HT1080 (cell line): ENCODE data around the gene WFDC8. TPM values are rescaled to one million over a fixed set of nuclear protein-coding genes. Genes with fewer than 3 reads are reported as not detected.
A peak's percentile ranks its signal among the peaks of the same experiment; 100 is the strongest.

ENCODE experiments used
- DNase-seq: peaks from one replicate; pipeline ENCODE4 v3.0.0-alpha.2; 2015; ENCODE audit warnings: low read depth
- total RNA-seq: library from RNA; depleted of rRNA; stranded (reverse); fragments of >200 nt; shearing (Covaris generic); gene quantifications from 2 replicates; pipeline ENCODE4 v1.2.3, GENCODE V29; 2014

WFDC8 gene
- total RNA-seq, 1 experiment from 2014 or later, result not detected

GRCh38 chr20:45550765-45551164 is 28.3 kb downstream of the WFDC8 start:
- no peak for DNase-seq

- no peak for DNase-seq
Measured at GRCh38 chr20:45548410-45548809, 30.7 kb downstream of the WFDC8 start.

GRCh38 chr20:45547206-45547770 is 31.8 kb downstream of the WFDC8 start, which contains the start of gene EPPIN:
Gene EPPIN (minus strand): TSS chr20:45547401. CDS start chr20:45547357, 44 bp downstream.
- DNase-seq, result no peak

GRCh38 chr20:45545754-45546453 is 33.2 kb downstream of the WFDC8 start:
- DNase-seq, result peak; percentile 27

- no peak for DNase-seq
Measured at GRCh38 chr20:45545351-45545750, 33.7 kb downstream of the WFDC8 start.

GRCh38 chr20:45539382-45539781 is 39.7 kb downstream of the WFDC8 start, which contains the start of gene WFDC6:
Gene WFDC6 (minus strand): TSS chr20:45539482. CDS start chr20:45539407, 75 bp downstream.
- DNase-seq, result no peak

GRCh38 chr20:45538209-45538799 is 40.8 kb downstream of the WFDC8 start:
- DNase-seq, result no peak

GRCh38 chr20:45527294-45527693 is 51.8 kb downstream of the WFDC8 start:
- DNase-seq, result no peak

- DNase-seq, result no peak
Measured at GRCh38 chr20:45523821-45524220, 55.3 kb downstream of the WFDC8 start.

GRCh38 chr20:45518282-45518681 is 60.8 kb downstream of the WFDC8 start:
- peak; percentile 15 for DNase-seq

GRCh38 chr20:45515147-45515913 is 63.8 kb downstream of the WFDC8 start, which contains the start of gene SPINT3:
Gene SPINT3 (minus strand): TSS chr20:45515622. CDS start chr20:45515608, 14 bp downstream.
- DNase-seq, result no peak

GRCh38 chr20:45510242-45510862 is 68.7 kb downstream of the WFDC8 start:
- DNase-seq, result no peak

- DNase-seq, result no peak
Measured at GRCh38 chr20:45509091-45509490, 70.0 kb downstream of the WFDC8 start.

- no peak for DNase-seq
Measured at GRCh38 chr20:45508068-45508886, 70.8 kb downstream of the WFDC8 start.

- no peak for DNase-seq
Measured at GRCh38 chr20:45507011-45507820, 71.9 kb downstream of the WFDC8 start.

GRCh38 chr20:45506398-45506797 is 72.7 kb downstream of the WFDC8 start:
- DNase-seq, result no peak

GRCh38 chr20:45503403-45503802 is 75.7 kb downstream of the WFDC8 start:
- no peak for DNase-seq

GRCh38 chr20:45502561-45502960 is 76.5 kb downstream of the WFDC8 start:
- DNase-seq, result no peak
